ENCODE results near the gene ATP10A.

Gene ATP10A

GRCh38 chr15:25715536-25716413 is 147.4 kb downstream of the ATP10A start:
- no peak for DNase-seq

GRCh38 chr15:25714538-25714840 is 148.6 kb downstream of the ATP10A start:
- no peak for DNase-seq

- no peak for DNase-seq
These were observed 149.2 kb downstream of the ATP10A start for GRCh38 chr15:25713736-25714537.

- DNase-seq: no peak
These were observed 150.2 kb downstream of the ATP10A start for GRCh38 chr15:25712961-25713355.

GRCh38 chr15:25712192-25712960 is 150.8 kb downstream of the ATP10A start:
- no peak for DNase-seq

- no peak for DNase-seq
These were observed 151.4 kb downstream of the ATP10A start for GRCh38 chr15:25711691-25712090.

GRCh38 chr15:25711164-25711563 is 152.0 kb downstream of the ATP10A start:
- DNase-seq: no peak

GRCh38 chr15:25710184-25710583 is 152.9 kb downstream of the ATP10A start:
- no peak for DNase-seq

GRCh38 chr15:25709437-25710159 is 153.5 kb downstream of the ATP10A start:
- DNase-seq: no peak

- DNase-seq: no peak
These were observed 154.7 kb downstream of the ATP10A start for GRCh38 chr15:25708391-25708790.

- no peak for DNase-seq
These were observed 155.3 kb downstream of the ATP10A start for GRCh38 chr15:25707656-25708365.

- no peak for DNase-seq
These were observed 156.8 kb downstream of the ATP10A start for GRCh38 chr15:25706176-25706955.

- DNase-seq: no peak
These were observed 157.6 kb downstream of the ATP10A start for GRCh38 chr15:25705433-25706115.

- DNase-seq: no peak
These were observed 159.4 kb downstream of the ATP10A start for GRCh38 chr15:25703726-25704125.

- DNase-seq: no peak
These were observed 161.2 kb downstream of the ATP10A start for GRCh38 chr15:25701721-25702465.

GRCh38 chr15:25700916-25701315 is 162.2 kb downstream of the ATP10A start:
- no peak for DNase-seq

GRCh38 chr15:25697586-25697985 is 165.5 kb downstream of the ATP10A start:
- DNase-seq: no peak

- DNase-seq: no peak
These were observed 167.0 kb downstream of the ATP10A start for GRCh38 chr15:25695875-25696760.

- DNase-seq: no peak
These were observed 168.3 kb downstream of the ATP10A start for GRCh38 chr15:25694823-25695312.
